Left ventricle myocardium inferior (tissue), 1 donor: ENCODE data around the gene NTM. TPM values are rescaled to one million over a fixed set of nuclear protein-coding genes. Genes with fewer than 3 reads are reported as not detected.

ENCODE experiments used
- DNase-seq: peaks from one replicate; pipeline ENCODE4 v3.0.0-alpha.2; 2020
- H3K27ac ChIP-seq: fragments of 200-600 bp; replicated peaks from 2 replicates; pipeline ENCODE4 v1.8.0; 2021
- H3K27me3 ChIP-seq: fragments of 200-600 bp; 2 replicates; pipeline ENCODE4 v1.8.0; 2021; ENCODE audit warnings: low read depth
- H3K36me3 ChIP-seq: fragments of 200-600 bp; 2 replicates; pipeline ENCODE4 v1.8.0; 2021
- H3K4me1 ChIP-seq: fragments of 200-600 bp; 2 replicates; pipeline ENCODE4 v1.8.0; 2021
- H3K4me3 ChIP-seq: fragments of 200-600 bp; 2 replicates; pipeline ENCODE4 v1.8.0; 2021; ENCODE audit warnings: mild to moderate bottlenecking, moderate library complexity
- H3K9me3 ChIP-seq: fragments of 200-600 bp; replicated peaks from 2 replicates; pipeline ENCODE4 v1.8.0; 2021
- intact Hi-C: fragments of 100-400 bp; cut with micrococcal nuclease; formaldehyde crosslinking; loops from one replicate; pipeline ENCODE4 v1.11.0; 2022
- total RNA-seq: library from RNA; stranded (reverse); fragmentation: NEBNext Ultra II Directional; extraction: Animal tissue kit (Norgen Biotek cat#: 25700); gene quantifications from one replicate; pipeline ENCODE4 v1.2.1, GENCODE V29; 2021
- TF ChIP-seq, protein P1 (sequence below): fragments of 200-600 bp; IDR thresholded peaks from 2 replicates; pipeline ENCODE4 v1.8.0; 2021; ENCODE audit warnings: antibody characterized with exemption, mild to moderate bottlenecking, borderline replicate concordance
- donor health status: DM: no; HTN: yes; CAD: no; lungs with severe emphysema.

Gene NTM
- total RNA-seq, 1 donor from 2014 or later, result 1.0 TPM

DNA sequence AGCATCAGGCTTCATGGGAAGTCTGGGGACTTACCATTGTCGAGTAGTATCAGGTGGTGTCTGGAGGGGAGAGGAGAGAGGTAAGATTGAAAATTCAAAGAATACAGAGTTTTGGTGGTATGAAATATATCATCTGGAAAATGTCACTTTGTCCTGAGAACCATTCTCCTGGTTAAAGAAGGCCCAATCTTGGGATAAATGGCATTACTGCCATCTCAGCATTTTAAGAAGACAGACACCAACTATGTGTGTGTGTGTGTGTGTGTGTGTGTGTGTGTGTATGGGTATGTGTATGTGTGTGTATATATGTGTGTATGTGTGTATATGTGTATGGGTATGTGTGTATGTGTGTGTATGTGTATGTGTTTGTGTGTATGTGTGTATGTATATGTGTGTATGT, 673.3 kb downstream of the NTM start:
- Histone ChIP-seq H3K4me1 (no peaks in the 10 kb centered on the region), H3K36me3 (no peaks in the 10 kb centered on the region), H3K27ac (no peak overlapping the region), H3K9me3 (no peaks in the 10 kb centered on the region), H3K27me3 (peaks cover 19% of the 10 kb centered on the region), H3K4me3 (no peak overlapping the region)
- intact Hi-C loops, result no loop called here
- no peak for DNase-seq
- TF ChIP-seq, protein P1, sequence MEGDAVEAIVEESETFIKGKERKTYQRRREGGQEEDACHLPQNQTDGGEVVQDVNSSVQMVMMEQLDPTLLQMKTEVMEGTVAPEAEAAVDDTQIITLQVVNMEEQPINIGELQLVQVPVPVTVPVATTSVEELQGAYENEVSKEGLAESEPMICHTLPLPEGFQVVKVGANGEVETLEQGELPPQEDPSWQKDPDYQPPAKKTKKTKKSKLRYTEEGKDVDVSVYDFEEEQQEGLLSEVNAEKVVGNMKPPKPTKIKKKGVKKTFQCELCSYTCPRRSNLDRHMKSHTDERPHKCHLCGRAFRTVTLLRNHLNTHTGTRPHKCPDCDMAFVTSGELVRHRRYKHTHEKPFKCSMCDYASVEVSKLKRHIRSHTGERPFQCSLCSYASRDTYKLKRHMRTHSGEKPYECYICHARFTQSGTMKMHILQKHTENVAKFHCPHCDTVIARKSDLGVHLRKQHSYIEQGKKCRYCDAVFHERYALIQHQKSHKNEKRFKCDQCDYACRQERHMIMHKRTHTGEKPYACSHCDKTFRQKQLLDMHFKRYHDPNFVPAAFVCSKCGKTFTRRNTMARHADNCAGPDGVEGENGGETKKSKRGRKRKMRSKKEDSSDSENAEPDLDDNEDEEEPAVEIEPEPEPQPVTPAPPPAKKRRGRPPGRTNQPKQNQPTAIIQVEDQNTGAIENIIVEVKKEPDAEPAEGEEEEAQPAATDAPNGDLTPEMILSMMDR, result no peak

DNA sequence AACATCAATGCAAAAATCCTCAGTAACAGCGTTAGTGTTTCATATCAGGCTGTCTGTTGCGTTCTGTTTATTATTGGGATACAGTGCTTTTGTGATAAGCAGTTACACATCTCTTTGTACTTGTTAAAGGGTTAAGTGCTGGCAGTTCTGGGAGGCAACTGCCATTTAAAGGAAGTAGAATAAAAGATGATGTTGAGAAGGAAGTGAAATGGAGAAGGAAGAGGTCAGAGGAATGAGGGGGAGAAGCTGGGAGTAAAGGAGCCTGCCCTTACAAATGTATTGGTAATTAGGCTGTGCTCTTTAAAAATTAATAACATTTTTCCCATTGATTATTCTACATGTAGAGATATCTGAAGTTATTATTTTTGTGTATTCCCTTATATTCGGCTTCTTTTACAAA, 674.7 kb downstream of the NTM start:
- intact Hi-C loops, result no loop called here
- Histone ChIP-seq H3K27ac (no peak overlapping the region), H3K4me1 (no peaks in the 10 kb centered on the region), H3K36me3 (no peaks in the 10 kb centered on the region), H3K9me3 (no peaks in the 10 kb centered on the region), H3K4me3 (no peak overlapping the region), H3K27me3 (peaks cover 29% of the 10 kb centered on the region)
- TF ChIP-seq, protein P1, result no peak
- no peak for DNase-seq

DNA sequence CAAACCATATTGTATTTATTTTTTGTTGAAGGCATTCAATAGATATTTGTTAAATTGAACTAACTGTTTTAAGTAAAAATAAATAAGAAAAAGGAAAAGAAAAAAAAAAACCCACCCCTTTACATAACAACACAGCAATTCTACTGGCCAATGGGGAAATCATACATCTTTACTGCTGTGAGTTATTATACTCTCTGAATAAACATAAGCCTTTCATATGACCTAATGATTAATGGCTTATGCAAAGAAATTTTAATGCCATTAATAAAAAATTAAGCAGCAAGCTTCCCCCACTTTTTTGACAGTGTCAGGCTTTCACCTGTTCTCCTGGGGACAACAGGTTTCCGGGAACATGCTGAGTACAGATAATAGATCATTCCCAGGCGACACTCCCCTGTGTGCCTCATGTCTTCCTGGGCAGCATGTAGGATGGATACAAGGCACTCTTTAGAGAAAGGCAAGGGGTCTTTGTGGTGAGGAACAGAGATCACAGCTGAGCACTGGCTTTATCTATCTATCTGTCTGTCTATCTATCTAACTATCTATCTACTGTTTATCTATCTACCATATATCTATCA, 676.0 kb downstream of the NTM start:
- Histone ChIP-seq H3K27me3 (peaks cover 37% of the 10 kb centered on the region), H3K9me3 (no peaks in the 10 kb centered on the region), H3K36me3 (no peaks in the 10 kb centered on the region), H3K4me3 (no peak overlapping the region), H3K4me1 (no peaks in the 10 kb centered on the region), H3K27ac (no peak overlapping the region)
- intact Hi-C loops, result no loop called here
- DNase-seq, result no peak
- TF ChIP-seq, protein P1, result no peak

DNA sequence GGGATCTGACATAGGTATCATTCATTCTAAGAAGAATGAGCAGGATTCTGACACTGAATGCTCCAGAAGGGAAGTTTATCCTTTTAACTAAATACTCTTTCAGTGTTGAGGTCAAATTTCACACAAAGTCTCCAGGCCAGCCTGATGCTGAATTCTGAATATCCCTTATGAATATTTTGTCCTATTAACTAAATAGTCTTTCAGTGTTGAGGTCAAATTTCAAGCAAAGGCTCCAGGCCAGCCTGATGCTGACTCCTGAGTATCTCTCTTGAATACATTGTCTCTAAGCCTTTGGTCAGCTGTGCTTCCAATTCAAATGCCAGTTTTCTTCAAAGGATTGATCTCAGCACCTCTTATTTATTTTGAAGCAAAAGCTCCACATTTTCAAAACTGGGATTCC, 676.8 kb downstream of the NTM start:
- H3K4me3 ChIP-seq, result no peak overlapping the region
- TF ChIP-seq, protein P1, result no peak
- intact Hi-C loops, result no loop called here
- H3K27me3 ChIP-seq, result peaks cover 41% of the 10 kb centered on the region
- H3K4me1 ChIP-seq, result no peaks in the 10 kb centered on the region
- no peak for DNase-seq
- no peaks in the 10 kb centered on the region for H3K36me3 ChIP-seq
- H3K27ac ChIP-seq, result no peak overlapping the region
- no peaks in the 10 kb centered on the region for H3K9me3 ChIP-seq

DNA sequence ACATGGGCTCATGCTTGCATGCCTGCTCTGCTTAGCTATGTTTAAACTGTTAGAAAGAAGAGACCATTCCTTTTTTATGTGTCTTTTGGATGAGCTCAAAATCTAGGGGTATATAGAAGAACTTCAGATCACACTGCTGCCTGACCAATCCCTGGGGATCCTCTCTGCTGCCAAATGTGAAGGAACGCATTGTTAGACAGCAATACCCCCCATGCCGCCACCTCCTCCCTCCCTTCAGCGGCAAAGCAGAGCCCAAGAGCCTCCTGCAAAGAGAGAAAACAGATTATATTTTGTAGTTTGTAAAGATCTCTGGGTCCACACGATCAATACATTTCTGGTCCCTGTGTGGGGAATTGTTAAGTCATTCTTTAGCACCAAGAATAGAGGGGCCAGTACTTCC, 677.6 kb downstream of the NTM start:
- DNase-seq, result no peak

More for the DNA sequence above, 677.6 kb downstream of the NTM start:
- Histone ChIP-seq H3K4me1 (no peaks in the 10 kb centered on the region), H3K9me3 (no peaks in the 10 kb centered on the region), H3K27ac (no peak overlapping the region), H3K4me3 (no peak overlapping the region), H3K27me3 (peaks cover 47% of the 10 kb centered on the region), H3K36me3 (no peaks in the 10 kb centered on the region)
- TF ChIP-seq, protein P1, result no peak
- intact Hi-C loops, result no loop called here
